HG02642 (cell line): ENCODE measurements around the gene TTLL6.

ENCODE experiments used
- ATAC-seq: cut with Tn5 transposase; IDR thresholded peaks from one replicate; pipeline ENCODE4 v1.9.1; 2021; ENCODE audit warnings: mild to moderate bottlenecking; ENCODE audit not compliant: unreplicated experiment, poor library complexity

TTLL6 gene

DNA sequence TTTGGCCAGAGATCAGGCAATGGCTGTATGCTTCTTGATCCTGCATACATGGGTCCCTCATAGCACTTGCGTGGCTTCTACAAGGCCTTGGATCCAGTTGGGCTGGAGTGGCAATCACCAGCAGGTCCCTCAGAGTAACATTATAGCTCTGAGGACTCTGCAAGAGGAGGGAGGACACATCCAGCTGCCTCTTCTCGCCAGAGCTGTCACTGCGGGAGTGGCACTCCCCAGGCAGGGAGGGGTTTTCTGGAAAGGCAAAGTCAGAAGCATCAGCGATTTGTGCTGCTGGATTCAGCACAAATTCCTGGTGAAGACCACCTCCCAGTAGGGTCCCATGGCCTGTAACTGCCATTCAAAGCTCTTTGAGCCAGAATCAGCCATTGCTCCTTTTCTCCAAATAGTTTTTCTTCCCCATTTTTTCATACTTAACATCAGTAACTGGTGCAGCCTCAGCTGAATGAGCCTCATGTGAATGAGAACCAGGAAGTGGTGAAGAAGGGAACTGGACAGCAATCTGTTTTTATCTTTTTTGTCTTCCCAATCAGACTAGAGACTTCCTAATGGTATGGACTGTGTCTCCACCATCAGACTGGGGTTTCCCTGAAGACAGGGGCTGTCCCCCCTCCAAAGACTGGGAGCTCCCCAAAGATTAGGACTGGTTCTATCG lies 47.9 kb downstream of the TTLL6 start:
- no peak for ATAC-seq

DNA sequence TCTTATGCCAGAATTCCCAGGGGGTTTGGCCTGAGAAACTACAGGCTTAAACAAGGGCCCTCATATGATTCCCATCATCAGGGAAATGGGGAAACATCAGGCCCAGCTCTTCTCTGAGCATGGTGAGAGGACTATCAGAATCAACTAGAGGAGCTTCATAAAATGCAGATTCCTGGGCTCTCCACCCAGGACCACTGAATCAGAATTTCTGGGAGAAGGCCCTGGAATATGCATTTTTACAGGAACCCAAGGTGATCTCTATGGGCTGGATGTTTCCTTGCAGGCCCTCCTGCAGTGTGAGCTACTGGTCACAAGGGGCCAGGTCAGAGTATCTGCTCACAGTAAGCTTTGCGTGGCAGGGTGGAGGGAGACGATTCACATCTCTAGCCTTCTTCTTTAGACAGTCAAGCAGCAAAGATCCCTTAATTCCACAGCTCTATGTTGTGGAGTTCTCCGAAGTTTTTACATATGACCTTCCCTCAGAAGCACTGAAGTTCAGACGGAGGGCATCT lies 49.7 kb downstream of the TTLL6 start:
- ATAC-seq: no peak

- ATAC-seq: no peak
Observed at GRCh38 chr17:48761114-48761513, 55.9 kb downstream of the TTLL6 start.

DNA sequence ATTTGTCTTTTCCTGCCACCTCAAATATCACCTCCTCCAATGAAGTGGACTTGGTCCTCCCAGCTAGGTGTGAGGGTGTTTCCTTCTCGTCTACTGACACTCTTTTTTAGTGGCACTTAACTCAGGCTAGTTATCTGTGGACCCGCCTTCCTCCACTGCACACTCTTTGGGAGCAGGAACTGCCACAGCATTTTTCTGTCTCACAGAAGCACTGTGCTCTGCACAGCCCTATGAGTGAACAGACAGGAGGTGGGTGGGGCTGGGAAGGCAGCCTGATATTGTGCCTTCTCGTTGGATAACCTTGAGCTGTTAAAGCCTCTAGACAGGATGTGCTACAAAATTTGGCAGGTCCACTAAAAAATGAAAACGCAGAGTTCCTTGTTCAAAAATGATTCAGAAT lies 56.6 kb downstream of the TTLL6 start:
- ATAC-seq: no peak

- ATAC-seq: no peak
Observed at GRCh38 chr17:48759288-48759687, 57.7 kb downstream of the TTLL6 start.

- no peak for ATAC-seq
Observed at GRCh38 chr17:48757524-48757961, 59.5 kb downstream of the TTLL6 start.

DNA sequence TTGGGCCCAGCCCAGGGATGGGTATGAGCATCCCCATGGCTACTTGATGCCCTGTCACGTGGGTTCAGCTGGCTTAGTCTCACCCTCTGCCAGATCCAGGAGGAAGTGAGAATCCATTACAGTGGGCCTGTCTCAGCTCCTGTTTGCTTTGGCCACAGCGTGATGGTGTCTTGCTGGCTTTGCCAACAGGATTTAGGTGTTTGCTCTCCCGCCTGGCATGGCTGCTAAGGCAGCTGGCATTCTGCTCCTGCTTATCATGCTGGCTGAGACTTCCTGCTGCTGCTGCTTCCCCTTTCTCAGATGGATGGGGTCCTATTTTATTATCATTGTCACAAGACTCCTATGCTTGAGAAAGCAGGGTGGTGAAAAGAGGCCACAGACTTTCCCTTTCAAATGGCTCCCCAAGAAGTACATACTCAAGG lies 60.2 kb downstream of the TTLL6 start:
- no peak for ATAC-seq

DNA sequence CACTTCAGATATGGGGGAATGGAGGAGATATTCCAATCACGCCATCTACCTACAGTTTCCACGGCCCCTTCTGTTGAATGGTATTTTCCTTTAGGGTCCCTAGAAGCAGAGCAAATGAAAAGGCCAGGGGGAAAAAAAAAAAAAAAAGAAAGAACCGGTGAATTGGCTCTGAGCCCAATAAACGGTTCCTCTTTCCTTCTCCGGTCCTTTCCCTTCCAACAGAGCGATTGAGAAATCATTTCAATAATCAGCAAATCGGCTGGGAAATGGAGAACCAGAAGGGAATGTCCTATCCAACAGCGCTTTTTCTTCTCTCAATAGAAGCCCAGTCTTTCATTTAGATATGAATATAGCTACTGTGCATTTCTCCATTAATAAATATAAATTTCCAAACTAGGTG lies 61.7 kb downstream of the TTLL6 start:
- no peak for ATAC-seq

DNA sequence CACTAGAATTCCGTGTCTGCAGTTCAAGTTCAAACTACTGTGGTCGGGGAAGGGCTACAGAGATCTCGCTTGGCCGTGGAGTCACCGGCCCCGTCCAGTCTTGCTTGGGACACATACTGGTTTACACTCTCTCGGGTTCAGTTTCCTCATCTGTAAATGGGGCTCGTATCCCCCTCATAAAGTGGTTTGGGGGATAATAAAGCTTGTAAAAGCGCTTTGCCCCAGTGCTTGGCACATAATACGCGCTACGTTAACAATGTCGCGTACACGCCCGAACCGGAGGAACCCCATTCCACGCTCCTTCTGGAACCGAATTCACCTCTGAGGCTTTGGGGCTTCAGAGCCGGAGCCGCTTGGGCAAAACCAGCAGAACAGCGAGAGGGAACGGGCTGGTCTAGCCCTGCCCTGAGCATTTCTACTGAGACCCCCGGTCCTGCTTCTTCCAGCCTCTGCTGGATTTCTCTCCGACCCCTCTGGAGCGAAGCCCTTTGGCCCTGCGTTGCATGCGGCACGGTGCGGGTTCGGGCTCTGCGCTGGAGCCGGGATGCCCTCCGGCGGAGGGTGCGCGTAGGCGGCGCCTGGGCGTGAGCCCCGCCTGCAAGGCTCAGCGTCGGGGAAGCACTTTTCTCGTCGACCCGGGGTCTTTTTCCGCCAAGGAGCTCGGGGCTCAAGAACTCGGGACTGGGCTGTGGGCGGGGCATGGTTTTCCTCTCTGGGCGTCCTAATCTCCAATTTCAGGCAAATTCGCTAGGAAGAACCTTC lies 62.3 kb downstream of the TTLL6 start:
- ATAC-seq: no peak

DNA sequence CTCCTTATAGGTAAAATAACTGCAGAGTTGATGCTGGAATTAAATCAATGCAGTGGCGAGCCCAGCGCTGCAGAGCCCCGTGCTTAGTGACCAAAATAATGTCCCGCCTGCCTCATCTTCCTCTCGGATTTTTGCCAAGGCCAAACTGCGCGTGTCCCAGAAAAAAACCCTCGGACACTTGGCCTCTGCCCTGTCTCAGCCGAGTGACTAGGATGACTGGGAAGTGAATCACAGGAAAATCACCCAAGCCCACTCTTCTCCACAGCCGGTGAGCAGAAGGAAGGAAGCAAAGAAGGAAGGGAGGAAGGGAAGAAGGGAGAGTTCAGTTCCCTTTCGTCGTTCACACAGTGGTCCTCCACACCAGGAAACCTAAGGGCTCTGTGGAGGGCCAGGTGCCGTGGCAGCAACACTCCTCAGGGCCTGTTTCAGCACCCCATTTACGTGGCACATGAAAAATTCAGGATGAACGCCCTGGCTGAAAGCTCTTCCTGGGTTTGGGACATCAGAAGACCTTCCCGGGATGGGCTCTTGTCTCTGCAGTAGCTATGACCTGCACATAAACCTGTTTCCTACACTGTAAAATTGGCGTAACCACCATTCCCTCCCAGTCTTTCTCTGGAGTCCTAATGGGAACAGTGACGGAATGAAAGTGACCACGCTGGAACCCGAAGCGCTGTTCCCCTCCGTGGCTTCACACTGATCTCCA lies 63.1 kb downstream of the TTLL6 start:
- no peak for ATAC-seq

DNA sequence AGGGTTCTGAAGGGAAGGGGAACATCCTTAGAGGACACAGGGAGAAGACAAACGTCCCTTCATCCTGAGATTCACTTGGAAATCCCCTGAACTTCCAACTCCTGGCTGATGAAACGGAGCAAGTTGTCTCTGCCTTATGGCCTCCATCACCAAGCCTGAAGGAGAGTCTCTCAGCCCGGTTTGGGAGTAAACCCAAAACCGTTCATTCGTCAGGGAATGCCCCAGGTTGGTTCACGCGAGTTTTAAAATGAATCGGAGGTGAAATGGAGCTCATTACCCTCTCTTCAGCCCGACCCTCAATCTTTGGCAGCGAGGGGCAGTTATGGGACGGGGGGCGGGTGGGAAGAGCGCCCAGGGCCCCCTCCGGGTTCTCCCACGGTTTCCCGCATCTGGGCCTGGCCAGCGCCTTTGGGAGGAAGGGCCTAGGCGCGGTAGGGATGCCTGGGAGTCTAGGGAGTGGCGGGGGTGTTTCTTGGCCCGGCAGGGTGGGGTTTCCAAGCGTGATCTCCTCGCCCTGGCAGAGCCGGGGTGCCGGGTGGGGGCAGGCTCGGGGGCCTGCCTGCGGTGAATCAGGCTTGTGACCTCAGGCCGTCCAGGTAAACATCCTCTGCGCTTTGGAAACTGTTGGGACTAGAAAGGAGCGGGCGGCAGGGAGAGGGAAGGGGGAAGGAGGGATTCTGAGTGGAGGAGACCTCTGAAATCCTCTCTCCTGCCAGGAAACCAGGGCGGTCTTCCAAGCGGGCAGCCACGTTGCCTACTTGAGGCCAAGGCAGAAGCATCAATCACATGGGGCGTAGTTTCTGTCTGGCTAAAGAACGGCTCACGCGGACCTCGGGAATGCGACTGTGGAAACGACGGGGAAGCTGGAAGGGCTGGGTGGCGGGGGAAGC lies 64.4 kb downstream of the TTLL6 start:
- ATAC-seq: no peak

DNA sequence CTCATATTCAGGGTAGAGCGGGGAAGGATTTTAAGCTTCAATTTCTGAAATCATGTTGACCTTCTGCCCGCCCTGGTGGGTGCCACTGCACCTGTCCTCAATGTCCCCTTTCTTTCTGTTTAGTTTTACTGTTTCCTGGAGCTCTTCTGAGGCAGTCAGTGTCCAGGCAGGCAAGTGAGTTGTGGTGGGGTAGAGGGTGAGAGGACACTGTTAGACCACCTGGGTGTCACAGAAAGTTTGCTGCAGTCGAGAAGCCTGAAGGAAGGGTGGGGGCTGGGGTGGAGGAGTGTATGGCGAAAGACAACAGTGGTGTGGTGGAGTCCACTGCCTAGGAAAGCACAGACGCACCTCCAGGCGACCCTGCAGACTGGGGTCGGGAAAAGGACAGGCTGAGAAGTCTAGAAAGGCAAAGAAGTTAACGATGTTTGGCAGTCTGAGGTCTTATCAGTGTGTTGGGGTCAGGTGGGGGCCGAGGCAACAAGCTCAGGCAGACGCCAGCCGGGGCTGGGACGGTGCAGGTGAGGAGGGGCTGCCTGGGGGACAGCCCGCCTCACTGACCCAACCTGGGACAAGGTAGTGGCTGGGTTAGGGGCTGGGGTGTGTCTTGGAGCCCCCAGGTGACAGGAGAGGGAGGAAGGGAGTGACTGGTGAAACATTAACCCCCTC lies 65.2 kb downstream of the TTLL6 start:
- no peak for ATAC-seq

- no peak for ATAC-seq
Observed at GRCh38 chr17:48751172-48751571, 65.9 kb downstream of the TTLL6 start.

GRCh38 chr17:48749621-48750553 lies 67.1 kb downstream of the TTLL6 start:
- no peak for ATAC-seq

GRCh38 chr17:48748718-48749566 lies 68.1 kb downstream of the TTLL6 start:
- no peak for ATAC-seq

DNA sequence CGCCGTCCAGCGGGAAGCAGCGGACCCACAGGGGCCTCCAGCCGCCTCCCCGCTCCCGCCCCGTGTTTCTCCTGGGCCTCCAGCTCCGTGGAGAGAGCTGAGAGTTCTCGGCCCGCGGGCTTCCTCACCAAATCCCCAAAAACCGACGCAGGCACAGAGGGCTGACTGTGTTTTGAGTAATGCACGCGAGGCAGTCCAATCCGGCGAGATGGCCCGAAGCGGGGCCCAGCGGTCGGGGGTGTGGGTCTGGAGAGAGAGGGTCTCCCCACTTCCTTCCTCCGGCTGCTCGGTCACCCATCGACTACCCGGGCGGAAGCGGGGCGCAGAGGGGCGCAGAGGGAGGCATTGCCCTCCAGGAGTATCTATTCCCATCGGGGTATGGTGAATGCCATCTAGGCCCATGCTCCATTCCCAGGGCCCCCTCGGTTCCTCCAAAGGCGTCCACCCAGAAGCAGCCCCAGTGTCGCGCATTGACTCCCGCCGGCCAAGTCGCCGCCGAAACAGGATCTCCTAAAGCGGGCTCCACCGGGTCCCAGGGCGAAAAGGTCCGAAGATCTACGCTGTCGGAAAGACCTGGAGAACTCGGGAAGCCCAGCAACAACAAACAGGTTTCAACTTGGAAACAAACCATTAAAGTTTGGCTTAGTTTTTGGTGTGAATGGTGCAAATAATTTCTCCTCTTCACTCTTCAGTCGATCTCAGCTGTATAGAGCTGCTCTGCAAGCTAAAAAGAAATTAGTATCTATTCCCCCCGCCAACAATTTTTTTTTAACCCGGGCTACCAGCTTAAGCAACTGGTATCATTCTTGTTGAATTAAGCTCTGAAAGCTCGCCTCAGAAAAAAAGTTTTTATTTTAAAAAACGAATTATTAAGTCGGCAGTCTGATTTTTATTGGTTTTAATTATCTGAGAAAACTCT lies 69.3 kb downstream of the TTLL6 start:
- ATAC-seq: no peak
